Osteocyte (in vitro differentiated cells): ENCODE data around the gene COL4A6. TPM values are rescaled to one million over a fixed set of nuclear protein-coding genes. Genes with fewer than 3 reads are reported as not detected.

Experiments
- DNase-seq: peaks from one replicate; pipeline ENCODE4 v3.0.0; 2021; ENCODE audit warnings: mixed read lengths; ENCODE audit not compliant: unreplicated experiment; ENCODE audit errors: extremely low spot score
- H3K27ac Mint-ChIP-seq: one replicate; pipeline ENCODE4 v1.8.0; 2021; ENCODE audit warnings: mild to moderate bottlenecking, mixed read lengths; ENCODE audit not compliant: unreplicated experiment
- H3K27me3 Mint-ChIP-seq: one replicate; pipeline ENCODE4 v1.8.0; 2021; ENCODE audit warnings: mixed read lengths; ENCODE audit not compliant: unreplicated experiment
- H3K36me3 Mint-ChIP-seq: one replicate; pipeline ENCODE4 v1.8.0; 2021; ENCODE audit warnings: mixed read lengths; ENCODE audit not compliant: unreplicated experiment
- H3K4me1 Mint-ChIP-seq: one replicate; pipeline ENCODE4 v1.8.0; 2021; ENCODE audit warnings: mixed read lengths; ENCODE audit not compliant: unreplicated experiment
- H3K4me3 Mint-ChIP-seq: one replicate; pipeline ENCODE4 v1.8.0; 2021; ENCODE audit warnings: mild to moderate bottlenecking, moderate library complexity, mixed read lengths; ENCODE audit not compliant: unreplicated experiment
- H3K9me3 Mint-ChIP-seq: one replicate; pipeline ENCODE4 v1.8.0; 2021; ENCODE audit warnings: mixed read lengths; ENCODE audit not compliant: unreplicated experiment
- total RNA-seq: library from RNA; stranded (reverse); gene quantifications from 2 replicates; pipeline ENCODE4 v1.2.1, GENCODE V29; 2021
- TF ChIP-seq, protein P1 (sequence below): fragments of 200-600 bp; sonication (generic); IDR thresholded peaks from 2 replicates; pipeline ENCODE4 v1.5.0; 2021; ENCODE audit warnings: antibody characterized with exemption, mild to moderate bottlenecking, moderate library complexity

COL4A6 gene
- total RNA-seq, 1 donor from 2014 or later = 36.2 TPM

DNA sequence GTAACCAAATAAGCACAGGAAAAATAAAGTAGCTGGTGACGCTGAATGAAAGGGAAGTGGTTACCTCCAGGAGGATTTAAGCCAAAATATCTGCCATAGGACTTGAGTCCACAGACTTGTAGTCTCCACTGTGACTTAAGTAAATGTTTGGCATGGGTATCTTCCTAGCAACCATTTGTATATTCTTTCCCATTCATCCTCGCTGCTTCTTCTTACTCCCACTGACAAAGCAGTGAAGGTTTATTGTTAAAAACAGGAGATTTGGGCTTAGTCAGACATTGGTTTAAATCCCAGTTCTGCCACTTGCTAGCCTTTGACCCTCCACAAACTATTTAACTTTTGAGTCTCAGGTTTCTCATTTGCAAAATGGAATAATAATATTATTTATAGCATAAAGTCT lies 22.3 kb downstream of the COL4A6 start:
- H3K4me1 Mint-ChIP-seq = peaks cover 37% of the 10 kb centered on the region
- H3K27me3 Mint-ChIP-seq = no peaks in the 10 kb centered on the region
- peak overlapping the region; percentile 46 for H3K27ac Mint-ChIP-seq
- DNase-seq = no peak
- TF ChIP-seq, protein P1, sequence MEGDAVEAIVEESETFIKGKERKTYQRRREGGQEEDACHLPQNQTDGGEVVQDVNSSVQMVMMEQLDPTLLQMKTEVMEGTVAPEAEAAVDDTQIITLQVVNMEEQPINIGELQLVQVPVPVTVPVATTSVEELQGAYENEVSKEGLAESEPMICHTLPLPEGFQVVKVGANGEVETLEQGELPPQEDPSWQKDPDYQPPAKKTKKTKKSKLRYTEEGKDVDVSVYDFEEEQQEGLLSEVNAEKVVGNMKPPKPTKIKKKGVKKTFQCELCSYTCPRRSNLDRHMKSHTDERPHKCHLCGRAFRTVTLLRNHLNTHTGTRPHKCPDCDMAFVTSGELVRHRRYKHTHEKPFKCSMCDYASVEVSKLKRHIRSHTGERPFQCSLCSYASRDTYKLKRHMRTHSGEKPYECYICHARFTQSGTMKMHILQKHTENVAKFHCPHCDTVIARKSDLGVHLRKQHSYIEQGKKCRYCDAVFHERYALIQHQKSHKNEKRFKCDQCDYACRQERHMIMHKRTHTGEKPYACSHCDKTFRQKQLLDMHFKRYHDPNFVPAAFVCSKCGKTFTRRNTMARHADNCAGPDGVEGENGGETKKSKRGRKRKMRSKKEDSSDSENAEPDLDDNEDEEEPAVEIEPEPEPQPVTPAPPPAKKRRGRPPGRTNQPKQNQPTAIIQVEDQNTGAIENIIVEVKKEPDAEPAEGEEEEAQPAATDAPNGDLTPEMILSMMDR = no peak
- no peak overlapping the region for H3K4me3 Mint-ChIP-seq
- H3K9me3 Mint-ChIP-seq = no peaks in the 10 kb centered on the region
- H3K36me3 Mint-ChIP-seq = no peaks in the 10 kb centered on the region

DNA sequence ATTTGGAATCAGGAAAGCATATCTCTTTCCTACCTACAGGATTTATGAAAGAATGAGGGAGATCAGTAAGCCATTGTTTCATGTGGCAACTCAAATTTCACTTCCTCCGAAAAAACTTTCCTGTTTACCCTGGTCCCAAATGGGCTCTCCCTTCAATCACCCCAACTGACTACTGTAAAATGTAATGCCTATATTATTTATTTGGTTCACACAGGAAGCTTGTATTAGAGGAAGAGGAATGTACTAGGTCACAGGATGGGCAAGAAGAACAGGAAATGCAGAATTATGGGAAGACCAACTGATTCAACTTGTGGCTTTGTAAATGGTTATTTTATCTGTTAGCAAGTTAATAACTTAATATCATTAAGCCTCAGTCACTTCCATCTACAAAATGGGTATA lies 23.1 kb downstream of the COL4A6 start:
- H3K36me3 Mint-ChIP-seq = no peaks in the 10 kb centered on the region
- H3K27ac Mint-ChIP-seq = peak overlapping the region; percentile 42
- DNase-seq = no peak
- TF ChIP-seq, protein P1 = no peak
- H3K4me3 Mint-ChIP-seq = no peak overlapping the region
- H3K27me3 Mint-ChIP-seq = no peaks in the 10 kb centered on the region
- no peaks in the 10 kb centered on the region for H3K9me3 Mint-ChIP-seq
- peaks cover 37% of the 10 kb centered on the region for H3K4me1 Mint-ChIP-seq

DNA sequence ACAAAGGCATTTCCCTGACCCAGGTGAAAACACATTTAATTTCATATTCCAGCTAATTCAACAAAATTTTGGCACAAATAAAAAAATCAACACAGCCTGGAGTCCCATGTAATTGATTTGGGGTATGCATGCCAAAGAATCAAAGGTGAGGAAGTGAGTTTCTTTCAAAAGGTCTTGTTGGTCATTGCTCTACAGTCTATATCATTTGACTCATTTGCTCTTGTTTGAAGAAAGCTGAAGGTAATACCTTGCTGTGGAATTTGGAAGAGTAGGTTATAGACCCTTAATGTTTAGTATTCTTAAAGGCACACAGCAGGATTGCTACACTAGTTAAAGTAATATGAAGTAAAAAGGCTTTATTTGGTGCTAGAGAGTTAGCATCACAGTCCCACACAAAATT lies 25.4 kb downstream of the COL4A6 start:
- TF ChIP-seq, protein P1 = no peak
- Mint-ChIP-seq H3K9me3 (no peaks in the 10 kb centered on the region), H3K36me3 (peaks cover 2% of the 10 kb centered on the region), H3K27ac (no peak overlapping the region), H3K27me3 (no peaks in the 10 kb centered on the region), H3K4me1 (peaks cover 33% of the 10 kb centered on the region), H3K4me3 (no peak overlapping the region)
- DNase-seq = no peak

DNA sequence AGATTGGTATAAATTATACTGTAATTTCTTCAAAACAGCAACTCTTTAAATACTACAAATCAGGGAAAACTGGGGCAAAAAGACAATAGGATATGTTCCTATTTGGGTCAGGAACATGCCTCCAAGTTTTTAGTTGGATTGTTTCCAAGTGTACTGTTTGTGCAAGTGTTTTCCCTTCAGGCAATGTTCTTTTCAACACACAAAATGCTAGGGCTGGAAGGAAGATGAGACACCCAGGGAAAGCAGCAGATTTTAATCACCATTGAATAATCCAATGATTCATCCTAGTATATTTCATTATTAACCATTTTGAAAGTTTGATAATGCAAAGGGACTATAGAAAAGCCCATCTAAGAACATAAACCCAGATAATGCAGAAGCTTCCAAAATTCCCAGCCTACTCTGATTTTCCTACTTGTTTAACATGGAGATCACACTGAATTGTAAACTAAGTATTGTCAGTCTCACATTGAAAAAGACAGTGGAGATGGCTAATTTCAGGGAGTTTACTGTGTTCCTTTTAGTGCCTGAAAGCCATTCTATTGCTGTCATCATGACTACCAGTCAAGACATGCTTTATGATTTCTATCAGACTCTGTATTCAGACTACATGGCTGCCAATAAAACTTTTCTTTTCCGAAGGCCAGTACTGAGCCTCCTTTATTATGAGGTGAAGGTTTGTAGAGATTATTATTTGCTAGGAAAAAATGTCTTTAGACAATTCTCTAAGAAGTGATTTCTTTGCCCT lies 38.6 kb downstream of the COL4A6 start:
- TF ChIP-seq, protein P1 = no peak
- no peaks in the 10 kb centered on the region for H3K27me3 Mint-ChIP-seq
- H3K4me3 Mint-ChIP-seq = peak overlapping the region; percentile 67
- H3K9me3 Mint-ChIP-seq = peaks cover 2% of the 10 kb centered on the region
- no peaks in the 10 kb centered on the region for H3K36me3 Mint-ChIP-seq
- DNase-seq = no peak
- H3K4me1 Mint-ChIP-seq = peaks cover 86% of the 10 kb centered on the region
- H3K27ac Mint-ChIP-seq = peak overlapping the region; percentile 99

- Mint-ChIP-seq H3K4me3 (no peak overlapping the region), H3K36me3 (no peaks in the 10 kb centered on the region), H3K27ac (peak overlapping the region; percentile 99), H3K9me3 (peaks cover 2% of the 10 kb centered on the region), H3K27me3 (no peaks in the 10 kb centered on the region), H3K4me1 (peaks cover 69% of the 10 kb centered on the region)
- DNase-seq = no peak
- TF ChIP-seq, protein P1 = no peak
Observed at GRCh38 chrX:108397627-108398391, 40.4 kb downstream of the COL4A6 start.
